ENCODE results near the gene ROCK2. TPM values are rescaled to one million over a fixed set of nuclear protein-coding genes. Genes with fewer than 3 reads are reported as not detected.

ROCK2 gene
- total and polyA plus RNA-seq, 9 donors: 13.2 to 71.9 (median 47.7) TPM

DNA sequence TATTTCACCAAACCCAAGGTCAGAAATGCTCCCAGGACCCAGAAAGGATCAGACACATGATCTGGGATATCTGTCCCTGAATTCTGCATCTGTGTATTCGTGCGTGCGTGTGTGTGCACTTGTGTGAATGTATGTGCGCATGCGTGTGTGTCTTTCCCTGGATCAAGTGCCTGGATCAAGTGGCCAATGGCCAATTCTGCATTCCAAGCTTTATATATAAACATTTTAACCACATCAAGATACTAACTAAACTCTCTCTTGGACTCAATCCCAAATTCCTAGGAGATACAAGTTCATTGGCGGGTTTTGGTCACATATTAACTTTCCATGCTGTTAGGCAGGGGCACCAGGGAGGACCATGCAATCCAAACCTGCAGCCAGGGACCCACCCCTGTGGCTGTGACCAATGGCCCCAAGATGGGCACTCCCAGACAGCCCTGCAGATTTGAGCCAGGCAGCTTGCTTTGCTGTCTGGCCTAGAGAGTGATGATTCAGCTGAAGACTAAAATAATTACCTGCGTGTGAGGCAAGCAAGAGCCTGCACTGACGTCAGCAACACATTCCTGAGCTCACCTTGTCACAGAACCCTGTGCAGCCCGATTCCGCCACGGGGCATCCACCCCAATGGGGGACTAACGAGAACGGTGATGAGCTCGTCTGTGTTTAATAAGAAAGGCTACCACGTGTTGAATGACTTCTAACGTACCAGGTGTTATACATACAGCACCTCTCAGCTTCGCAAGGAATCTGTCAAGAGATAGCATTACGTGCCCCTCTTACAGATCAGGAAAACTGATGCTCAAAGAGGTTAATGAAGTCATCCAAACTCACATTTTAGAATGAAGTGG lies 45.3 kb upstream of the ROCK2 start:
- WGBS, 3 donors: 67 to 76% (median 75%) methylated on average over 18 of the region's 18 CpGs
- intact Hi-C loops (cut with DNase I): no loop called here
- Histone ChIP-seq H3K27me3 (no peaks in the 10 kb centered on the region), H3K36me3 (no peaks in the 10 kb centered on the region), H3K4me1 (ENCODE audit: insufficient read depth) (peaks cover 2% of the 10 kb centered on the region), H3K27ac (no peak overlapping the region), H3K4me3 (no peak overlapping the region), H3K9me3 (no peaks in the 10 kb centered on the region)
- no peak for TF ChIP-seq EP300 (IDR thresholded peaks at IDR 0.05)
- TF ChIP-seq, protein P1, sequence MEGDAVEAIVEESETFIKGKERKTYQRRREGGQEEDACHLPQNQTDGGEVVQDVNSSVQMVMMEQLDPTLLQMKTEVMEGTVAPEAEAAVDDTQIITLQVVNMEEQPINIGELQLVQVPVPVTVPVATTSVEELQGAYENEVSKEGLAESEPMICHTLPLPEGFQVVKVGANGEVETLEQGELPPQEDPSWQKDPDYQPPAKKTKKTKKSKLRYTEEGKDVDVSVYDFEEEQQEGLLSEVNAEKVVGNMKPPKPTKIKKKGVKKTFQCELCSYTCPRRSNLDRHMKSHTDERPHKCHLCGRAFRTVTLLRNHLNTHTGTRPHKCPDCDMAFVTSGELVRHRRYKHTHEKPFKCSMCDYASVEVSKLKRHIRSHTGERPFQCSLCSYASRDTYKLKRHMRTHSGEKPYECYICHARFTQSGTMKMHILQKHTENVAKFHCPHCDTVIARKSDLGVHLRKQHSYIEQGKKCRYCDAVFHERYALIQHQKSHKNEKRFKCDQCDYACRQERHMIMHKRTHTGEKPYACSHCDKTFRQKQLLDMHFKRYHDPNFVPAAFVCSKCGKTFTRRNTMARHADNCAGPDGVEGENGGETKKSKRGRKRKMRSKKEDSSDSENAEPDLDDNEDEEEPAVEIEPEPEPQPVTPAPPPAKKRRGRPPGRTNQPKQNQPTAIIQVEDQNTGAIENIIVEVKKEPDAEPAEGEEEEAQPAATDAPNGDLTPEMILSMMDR (IDR thresholded peaks at IDR 0.05): no peak
- no peak for TF ChIP-seq POLR2A (IDR thresholded peaks at IDR 0.05)
- no peak for DNase-seq

DNA sequence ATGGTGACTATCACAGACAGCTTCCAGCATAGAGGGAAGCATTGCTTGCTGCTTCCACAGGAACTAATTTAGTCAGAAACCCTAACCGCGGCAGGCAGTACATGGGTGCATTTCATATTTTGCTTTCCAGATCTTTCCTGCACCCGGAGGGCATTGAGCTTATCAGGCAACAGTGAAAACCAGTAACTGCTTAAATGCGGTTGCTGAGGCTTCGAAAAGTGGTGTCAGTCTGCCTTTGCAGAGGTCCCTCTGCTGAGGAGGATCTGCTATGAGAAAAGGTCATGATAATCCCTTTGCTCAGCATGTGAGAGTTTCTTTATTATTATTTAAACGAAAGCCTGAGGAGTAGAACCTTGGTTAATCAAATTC lies 44.6 kb upstream of the ROCK2 start:
- Histone ChIP-seq H3K4me3 (no peak overlapping the region), H3K27me3 (no peaks in the 10 kb centered on the region), H3K27ac (no peak overlapping the region), H3K9me3 (no peaks in the 10 kb centered on the region), H3K36me3 (no peaks in the 10 kb centered on the region), H3K4me1 (ENCODE audit: insufficient read depth) (peaks cover 2% of the 10 kb centered on the region)
- 60 to 73% (median 61%) methylated on average over 6 of the region's 6 CpGs for WGBS, 3 donors
- intact Hi-C loops (cut with DNase I): no loop called here
- TF ChIP-seq, protein P1 (IDR thresholded peaks at IDR 0.05): no peak
- TF ChIP-seq EP300 (IDR thresholded peaks at IDR 0.05): no peak
- no peak for TF ChIP-seq POLR2A (IDR thresholded peaks at IDR 0.05)
- DNase-seq: no peak

DNA sequence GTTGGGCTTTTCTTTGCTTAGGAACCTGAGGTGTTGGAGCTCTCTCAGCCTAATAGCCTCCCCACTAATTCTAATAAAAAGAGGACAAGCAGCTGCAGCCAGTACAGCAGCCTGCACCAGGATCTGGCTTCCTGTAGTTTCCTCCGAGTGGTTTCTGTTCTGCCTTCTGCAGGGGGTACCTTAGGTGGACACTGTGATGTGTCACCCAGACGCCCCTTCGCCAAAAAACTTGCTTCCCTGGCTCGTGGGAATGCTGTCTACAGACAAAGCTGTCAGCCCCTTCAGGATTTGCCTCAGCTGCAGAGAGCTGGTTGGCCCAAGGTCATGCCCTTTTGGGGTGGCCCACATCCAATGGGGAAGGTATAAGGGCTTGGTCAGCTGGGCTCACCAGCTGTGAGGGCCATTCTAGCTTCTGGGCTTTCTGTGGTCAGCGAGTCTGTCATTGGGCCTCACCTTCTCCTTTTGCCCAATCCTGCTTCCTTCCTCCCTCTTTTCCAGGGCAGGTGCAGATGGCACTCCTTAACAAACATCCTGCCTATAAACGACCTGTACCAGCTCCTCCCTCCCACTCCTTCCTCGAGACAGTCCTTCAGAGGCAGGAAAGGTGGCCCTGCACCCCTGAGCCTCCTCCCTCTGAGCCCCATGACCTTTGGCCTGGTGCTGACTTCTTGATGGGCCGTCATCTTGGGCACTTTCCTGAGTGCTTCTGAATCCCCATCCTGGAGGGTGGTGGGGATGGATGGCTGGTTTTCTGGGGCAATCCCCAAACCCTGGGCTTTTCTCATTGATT lies 44.0 kb upstream of the ROCK2 start:
- H3K4me3 ChIP-seq: no peak overlapping the region
- peaks cover 2% of the 10 kb centered on the region for H3K4me1 ChIP-seq (ENCODE audit: insufficient read depth)
- WGBS, 3 donors: 74 to 77% (median 75%) methylated on average over 8 of the region's 8 CpGs
- no peak for DNase-seq
- no peak overlapping the region for H3K27ac ChIP-seq
- intact Hi-C loops (cut with DNase I): no loop called here
- H3K27me3 ChIP-seq: no peaks in the 10 kb centered on the region
- no peaks in the 10 kb centered on the region for H3K36me3 ChIP-seq
- H3K9me3 ChIP-seq: no peaks in the 10 kb centered on the region
- TF ChIP-seq POLR2A (IDR thresholded peaks at IDR 0.05): no peak
- TF ChIP-seq, protein P1 (IDR thresholded peaks at IDR 0.05): no peak
- no peak for TF ChIP-seq EP300 (IDR thresholded peaks at IDR 0.05)

DNA sequence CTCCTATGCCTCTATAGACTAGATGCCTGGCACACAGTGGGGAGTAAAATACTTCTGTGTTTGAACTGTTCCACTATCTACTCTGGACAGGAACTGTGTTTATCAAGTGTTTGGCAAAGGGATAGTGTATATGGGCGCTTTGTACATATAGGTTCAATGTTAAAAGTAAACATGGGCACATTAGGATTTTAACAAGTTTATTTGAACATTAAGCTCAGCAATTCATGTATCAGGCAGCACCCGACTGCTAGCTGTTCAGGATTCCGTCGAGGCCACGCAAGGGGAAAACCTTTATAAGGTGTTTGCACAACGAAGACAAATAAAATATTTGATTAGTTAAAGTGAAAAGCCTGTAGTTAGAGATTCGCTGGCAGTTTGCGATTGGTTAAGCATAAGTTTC lies 43.4 kb upstream of the ROCK2 start:
- no peak for DNase-seq
- no peaks in the 10 kb centered on the region for H3K36me3 ChIP-seq
- H3K4me3 ChIP-seq: no peak overlapping the region
- TF ChIP-seq, protein P1 (IDR thresholded peaks at IDR 0.05): no peak
- TF ChIP-seq EP300 (IDR thresholded peaks at IDR 0.05) (no peak), POLR2A (IDR thresholded peaks at IDR 0.05) (no peak)
- H3K9me3 ChIP-seq: no peaks in the 10 kb centered on the region
- WGBS, 3 donors: 88 to 90% (median 89%) methylated on average over 8 of the region's 8 CpGs
- no peaks in the 10 kb centered on the region for H3K27me3 ChIP-seq
- intact Hi-C loops (cut with DNase I): no loop called here
- peaks cover 2% of the 10 kb centered on the region for H3K4me1 ChIP-seq (ENCODE audit: insufficient read depth)
- no peak overlapping the region for H3K27ac ChIP-seq
